OCI-LY3 (cell line): ENCODE results near the gene RAD51B.

Experiments used
- EZH2phosphoT487 ChIP-seq: fragments of 200-600 bp; shearing (Covaris generic); IDR thresholded peaks from 2 replicates; pipeline ENCODE4 v1.6.1; 2018; ENCODE audit warnings: antibody characterized with exemption, mixed run types, low read depth
- TF ChIP-seq, protein P1 (sequence below): fragments of 200-600, 300-600 bp; sonication (generic); IDR thresholded peaks from 2 replicates; pipeline ENCODE4 v1.5.1; 2014; ENCODE audit warnings: antibody characterized with exemption, low read length, low read depth

DNA sequence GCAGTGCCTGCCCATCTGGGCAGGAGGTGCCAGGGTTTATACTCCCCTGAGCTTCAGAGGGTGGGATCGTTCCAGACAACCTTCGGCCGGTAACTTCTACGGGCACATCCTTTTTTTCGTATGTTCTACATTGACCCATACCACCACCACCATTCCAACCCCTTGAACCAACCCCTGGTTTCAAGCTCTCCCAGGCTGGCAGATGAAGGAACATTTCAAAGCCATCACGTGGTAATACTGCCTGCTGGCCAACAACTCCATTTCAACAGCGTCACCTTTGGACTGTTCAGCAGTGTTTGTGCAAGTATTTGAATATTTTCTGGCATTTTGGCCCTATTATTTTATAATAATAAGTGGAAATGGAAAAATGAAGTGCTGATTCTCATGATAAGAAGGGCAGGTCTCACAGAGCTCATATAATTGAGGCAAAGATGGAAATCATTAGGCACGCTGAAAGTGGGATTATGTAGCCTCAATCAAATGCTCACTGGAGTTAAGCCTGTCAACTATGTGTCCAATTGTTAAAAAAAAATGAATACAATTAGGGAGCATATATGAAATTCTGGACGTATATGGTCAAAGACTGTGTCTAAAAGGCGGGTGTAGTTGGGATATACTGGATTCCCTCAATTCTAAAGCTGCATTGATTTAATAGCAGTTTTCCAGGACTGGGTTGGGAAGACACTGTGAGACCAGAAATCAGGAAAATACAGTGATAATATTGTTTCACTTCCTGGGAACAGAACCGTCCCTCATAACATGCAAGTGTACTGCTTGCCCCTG, 811.2 kb downstream of the RAD51B start:
- TF ChIP-seq, protein P1, sequence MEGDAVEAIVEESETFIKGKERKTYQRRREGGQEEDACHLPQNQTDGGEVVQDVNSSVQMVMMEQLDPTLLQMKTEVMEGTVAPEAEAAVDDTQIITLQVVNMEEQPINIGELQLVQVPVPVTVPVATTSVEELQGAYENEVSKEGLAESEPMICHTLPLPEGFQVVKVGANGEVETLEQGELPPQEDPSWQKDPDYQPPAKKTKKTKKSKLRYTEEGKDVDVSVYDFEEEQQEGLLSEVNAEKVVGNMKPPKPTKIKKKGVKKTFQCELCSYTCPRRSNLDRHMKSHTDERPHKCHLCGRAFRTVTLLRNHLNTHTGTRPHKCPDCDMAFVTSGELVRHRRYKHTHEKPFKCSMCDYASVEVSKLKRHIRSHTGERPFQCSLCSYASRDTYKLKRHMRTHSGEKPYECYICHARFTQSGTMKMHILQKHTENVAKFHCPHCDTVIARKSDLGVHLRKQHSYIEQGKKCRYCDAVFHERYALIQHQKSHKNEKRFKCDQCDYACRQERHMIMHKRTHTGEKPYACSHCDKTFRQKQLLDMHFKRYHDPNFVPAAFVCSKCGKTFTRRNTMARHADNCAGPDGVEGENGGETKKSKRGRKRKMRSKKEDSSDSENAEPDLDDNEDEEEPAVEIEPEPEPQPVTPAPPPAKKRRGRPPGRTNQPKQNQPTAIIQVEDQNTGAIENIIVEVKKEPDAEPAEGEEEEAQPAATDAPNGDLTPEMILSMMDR, result no peak
- no peak for TF ChIP-seq EZH2phosphoT487
